ENCODE data around the gene DLG1.

DNA sequence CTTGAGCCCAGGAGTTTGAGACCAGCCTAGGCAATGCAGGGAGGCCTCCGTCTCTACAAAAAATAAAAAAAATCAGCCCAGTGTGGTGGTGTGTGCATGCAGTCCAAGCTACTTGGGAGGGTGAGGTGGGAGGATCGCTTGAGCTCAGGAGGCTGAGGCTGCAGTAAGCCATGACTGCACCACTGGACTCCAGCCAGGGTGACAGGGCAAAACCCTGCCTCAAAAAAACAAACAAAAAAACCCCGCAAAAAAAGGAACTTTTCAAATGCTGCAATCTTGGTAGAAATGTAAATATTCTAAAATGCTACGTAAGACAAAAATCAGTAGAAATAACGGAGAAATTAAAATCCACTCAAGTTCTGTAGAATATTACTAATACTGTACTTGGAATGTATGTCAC is 160.7 kb downstream of the DLG1 start:
- no peak for TF ChIP-seq CTCF (IDR thresholded peaks at IDR 0.05; ENCODE audit: low read depth, low read length, missing input control)
- TF ChIP-seq RAD21 (IDR thresholded peaks at IDR 0.05) = no peak
- TF ChIP-seq TAF1 (conservative IDR thresholded peaks at IDR 0.05) = no peak
- no peak for TF ChIP-seq YY1 (IDR thresholded peaks at IDR 0.05)

All from liver (tissue), 3 donors.